Fibroblast of lung (primary cell): ENCODE data around the gene IDUA. TPM values are rescaled to one million over a fixed set of nuclear protein-coding genes. Genes with fewer than 3 reads are reported as not detected.

Experiments used
- DNase-seq, 2 donors: peaks; one replicate each; pipeline versions ENCODE4 v3.0.0 to v3.0.0-alpha.2; 2010; ENCODE audit warnings: low read depth in 2 of 2
- H2AFZ ChIP-seq: 2 replicates; pipeline ENCODE4 v1.5.1; 2012; ENCODE audit warnings: low read length, control low read depth, inconsistent platforms
- H3K27ac ChIP-seq: 2 replicates; pipeline ENCODE4 v1.5.1; 2011; ENCODE audit warnings: low read length, control low read depth; ENCODE audit not compliant: insufficient read depth
- H3K27me3 ChIP-seq: 2 replicates; pipeline ENCODE4 v1.5.1; 2011; ENCODE audit warnings: mild to moderate bottlenecking, low read length; ENCODE audit not compliant: control insufficient read depth, insufficient read depth
- H3K36me3 ChIP-seq: 2 replicates; pipeline ENCODE4 v1.5.1; 2011; ENCODE audit warnings: low read length; ENCODE audit not compliant: control insufficient read depth, insufficient read depth
- H3K4me1 ChIP-seq: 2 replicates; pipeline ENCODE4 v1.5.1; 2011; ENCODE audit warnings: low read length; ENCODE audit not compliant: control insufficient read depth, insufficient read depth; ENCODE audit errors: extremely low read depth
- H3K4me2 ChIP-seq: 2 replicates; pipeline ENCODE4 v1.5.1; 2011; ENCODE audit warnings: low read length, control low read depth; ENCODE audit not compliant: insufficient read depth; ENCODE audit errors: extremely low read depth
- H3K4me3 ChIP-seq, 4 experiments: fragments of 200-600 bp in 1 of 4; sonication (generic) in 1 of 4; replicated peaks in 1 of 4; 2 replicates each; pipeline ENCODE4 v1.5.1; 2011 to 2016; ENCODE audit warnings: low read length in 4 of 4, low read depth in 3 of 4, mild to moderate bottlenecking in 3 of 4, control low read depth in 2 of 4, inconsistent platforms in 1 of 4, mixed read lengths in 1 of 4; ENCODE audit not compliant: insufficient read depth in 1 of 4; ENCODE audit errors: control extremely low read depth in 1 of 4
- H3K79me2 ChIP-seq: 2 replicates; pipeline ENCODE4 v1.5.1; 2012; ENCODE audit warnings: mild to moderate bottlenecking, low read length, inconsistent platforms; ENCODE audit not compliant: control insufficient read depth, insufficient read depth
- H3K9ac ChIP-seq: 2 replicates; pipeline ENCODE4 v1.5.1; 2011; ENCODE audit warnings: mild to moderate bottlenecking, low read length, control low read depth; ENCODE audit not compliant: insufficient read depth
- H3K9me3 ChIP-seq: 2 replicates; pipeline ENCODE4 v1.5.1; 2012; ENCODE audit warnings: low read depth, low read length; ENCODE audit not compliant: control insufficient read depth, insufficient read depth
- H4K20me1 ChIP-seq: 2 replicates; pipeline ENCODE4 v1.5.1; 2011; ENCODE audit warnings: low read length; ENCODE audit not compliant: control insufficient read depth, insufficient read depth; ENCODE audit errors: extremely low read depth
- EZH2 ChIP-seq: IDR thresholded peaks from 2 replicates; pipeline ENCODE4 v1.5.1; 2012; ENCODE audit warnings: low read length, control low read depth, mild to moderate bottlenecking; ENCODE audit errors: missing control alignments
- polyA plus RNA-seq, 2 donors: library from polyadenylated mRNA; depleted of rRNA in 1 of 2; stranded (reverse) in 1 of 2; unstranded in 1 of 2; fragments of >200 nt; gene quantifications; 2 replicates each; pipeline ENCODE4 v1.2.1, GENCODE V29; 2011 to 2012; ENCODE audit warnings: missing spikeins in 1 of 2
- total RNA-seq: library from RNA; depleted of rRNA; stranded (reverse); fragments of >200 nt; gene quantifications from 2 replicates; pipeline ENCODE4 v1.2.1, GENCODE V29; 2014
- TF ChIP-seq, protein P1 (sequence below), 2 donors: IDR thresholded peaks in 1 of 2; conservative IDR thresholded peaks in 1 of 2; 1 replicate in 1 of 2; 2 replicates in 1 of 2; pipeline ENCODE4 v1.5.1; 2011 to 2012; ENCODE audit warnings: low read length in 2 of 2, control low read depth in 1 of 2, inconsistent platforms in 1 of 2, low read depth in 1 of 2, mild to moderate bottlenecking in 1 of 2

The IDUA gene
- total and polyA plus RNA-seq, 2 donors (not counting 1 experiment from before 2014, with no cell fraction given): 3.1 to 11.1 TPM

DNA sequence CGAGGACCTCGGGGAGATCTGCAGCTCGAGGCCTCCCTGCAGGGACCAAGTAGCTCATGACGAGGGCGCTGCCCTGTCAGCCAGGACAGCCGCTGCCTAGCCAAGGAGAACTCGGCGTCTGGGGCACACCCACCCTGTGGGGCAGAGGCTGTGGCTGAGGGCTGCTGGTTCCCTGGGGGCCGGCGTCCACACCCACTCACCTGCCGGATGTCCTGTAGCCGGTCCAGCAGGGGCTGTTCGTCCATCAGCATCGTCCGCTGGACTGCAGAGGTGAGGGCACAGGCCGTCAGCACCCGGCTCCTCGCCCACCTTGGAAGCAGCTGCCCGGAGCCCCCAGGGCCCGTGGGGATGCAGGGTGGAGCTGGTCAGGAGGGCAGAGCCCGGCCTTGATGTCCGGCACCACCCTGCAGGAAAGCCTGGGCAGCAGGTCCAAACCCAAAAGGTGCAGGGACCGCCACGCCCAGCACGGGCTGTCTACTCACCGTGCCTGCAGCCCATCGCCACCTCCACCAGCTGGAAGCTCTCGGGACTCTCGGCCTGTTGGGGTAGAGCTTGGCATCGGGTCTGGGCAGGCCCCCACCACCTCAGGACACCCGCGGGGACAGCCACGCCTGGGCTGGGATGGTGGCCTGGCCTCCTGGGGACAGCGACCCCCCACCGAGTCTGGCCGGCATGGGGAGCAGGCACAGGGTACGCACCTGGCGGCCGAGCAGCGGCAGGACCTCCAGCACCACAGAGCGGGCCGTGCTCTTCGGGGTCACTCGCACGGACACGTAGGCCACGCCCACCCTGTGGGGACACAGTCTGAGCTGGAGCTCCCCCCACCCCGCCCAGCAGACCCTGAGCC lies 20.4 kb upstream of the IDUA start:
- H3K9ac ChIP-seq: no peak overlapping the region

DNA sequence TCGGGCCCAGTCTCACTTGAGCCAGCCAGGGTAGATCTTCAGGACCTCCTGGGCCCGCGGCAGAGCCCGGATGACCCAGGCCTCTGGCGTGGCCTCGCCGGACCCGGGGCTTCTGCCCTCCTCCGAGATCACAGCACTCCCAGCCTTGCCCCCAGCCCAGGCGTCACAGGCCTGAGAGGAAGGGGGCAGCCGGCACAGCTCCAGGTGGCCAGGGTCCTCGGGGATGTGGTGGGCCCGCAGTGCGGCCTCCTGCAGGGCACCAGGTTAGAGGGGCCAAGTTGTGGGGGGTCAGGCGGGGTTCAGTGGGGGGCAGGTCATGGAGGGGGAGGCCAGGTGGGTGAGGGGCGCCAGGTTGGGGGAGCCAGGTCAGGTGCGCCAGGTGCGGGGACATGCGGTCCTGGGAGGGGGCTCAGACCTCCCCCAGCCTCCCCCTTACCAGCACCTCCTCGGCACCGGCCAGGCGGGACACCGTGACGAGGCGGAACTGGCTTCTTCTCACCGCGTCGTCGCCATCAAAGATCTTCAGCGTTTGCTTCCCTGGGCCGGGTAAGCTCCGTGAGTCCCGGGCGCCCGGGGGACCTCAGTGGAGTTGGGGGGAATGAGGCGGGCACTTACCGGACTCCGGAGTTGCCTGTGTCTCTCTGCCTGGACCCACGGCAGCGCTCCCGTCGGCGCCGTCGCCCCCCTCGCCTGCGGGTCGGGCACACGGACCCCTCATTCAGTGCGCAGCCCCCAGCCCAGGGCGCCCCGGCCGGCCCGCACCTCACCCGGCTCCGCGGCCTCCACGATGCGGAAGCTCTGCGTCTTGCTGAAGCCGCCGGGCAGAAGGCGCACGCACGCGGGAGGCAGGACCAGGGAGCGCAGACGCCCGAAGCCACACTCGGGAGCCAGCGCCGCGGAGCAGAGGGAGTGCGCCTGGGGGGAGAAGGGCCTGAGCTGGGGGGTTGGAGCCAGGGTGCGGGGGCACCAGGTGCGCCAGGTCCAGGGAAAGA lies 19.4 kb upstream of the IDUA start:
- no peak overlapping the region for H2AFZ ChIP-seq
- no peak overlapping the region for H3K9ac ChIP-seq
- H3K79me2 ChIP-seq: no peaks in the 10 kb centered on the region
- no peak overlapping the region for H3K27ac ChIP-seq
- H3K4me2 ChIP-seq: no peak overlapping the region
- H3K4me1 ChIP-seq: peaks cover 4% of the 10 kb centered on the region
- no peaks in the 10 kb centered on the region for H4K20me1 ChIP-seq
- no peaks in the 10 kb centered on the region for H3K27me3 ChIP-seq
- peaks cover 6% of the 10 kb centered on the region for H3K36me3 ChIP-seq
- no peak overlapping the region for H3K4me3 ChIP-seq
- H3K9me3 ChIP-seq: no peaks in the 10 kb centered on the region
- no peak for DNase-seq
- TF ChIP-seq, protein P1, sequence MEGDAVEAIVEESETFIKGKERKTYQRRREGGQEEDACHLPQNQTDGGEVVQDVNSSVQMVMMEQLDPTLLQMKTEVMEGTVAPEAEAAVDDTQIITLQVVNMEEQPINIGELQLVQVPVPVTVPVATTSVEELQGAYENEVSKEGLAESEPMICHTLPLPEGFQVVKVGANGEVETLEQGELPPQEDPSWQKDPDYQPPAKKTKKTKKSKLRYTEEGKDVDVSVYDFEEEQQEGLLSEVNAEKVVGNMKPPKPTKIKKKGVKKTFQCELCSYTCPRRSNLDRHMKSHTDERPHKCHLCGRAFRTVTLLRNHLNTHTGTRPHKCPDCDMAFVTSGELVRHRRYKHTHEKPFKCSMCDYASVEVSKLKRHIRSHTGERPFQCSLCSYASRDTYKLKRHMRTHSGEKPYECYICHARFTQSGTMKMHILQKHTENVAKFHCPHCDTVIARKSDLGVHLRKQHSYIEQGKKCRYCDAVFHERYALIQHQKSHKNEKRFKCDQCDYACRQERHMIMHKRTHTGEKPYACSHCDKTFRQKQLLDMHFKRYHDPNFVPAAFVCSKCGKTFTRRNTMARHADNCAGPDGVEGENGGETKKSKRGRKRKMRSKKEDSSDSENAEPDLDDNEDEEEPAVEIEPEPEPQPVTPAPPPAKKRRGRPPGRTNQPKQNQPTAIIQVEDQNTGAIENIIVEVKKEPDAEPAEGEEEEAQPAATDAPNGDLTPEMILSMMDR (conservative IDR thresholded peaks at IDR 0.05 in 1 of 2, IDR thresholded peaks at IDR 0.05 in 1 of 2; ENCODE audit: low read depth in 1 of 2, low read length in 2 of 2): no peak
- TF ChIP-seq EZH2: no peak

More for the DNA sequence above, 20.4 kb upstream of the IDUA start:
- Histone ChIP-seq H3K36me3 (peaks cover 10% of the 10 kb centered on the region), H3K4me2 (no peak overlapping the region), H3K27ac (no peak overlapping the region), H3K4me3 (no peak overlapping the region), H3K27me3 (no peaks in the 10 kb centered on the region), H3K4me1 (no peaks in the 10 kb centered on the region), H4K20me1 (no peaks in the 10 kb centered on the region), H3K9me3 (no peaks in the 10 kb centered on the region), H3K79me2 (no peaks in the 10 kb centered on the region), H2AFZ (no peak overlapping the region)
- no peak for DNase-seq
- TF ChIP-seq, protein P1 (conservative IDR thresholded peaks at IDR 0.05 in 1 of 2, IDR thresholded peaks at IDR 0.05 in 1 of 2; ENCODE audit: low read depth in 1 of 2, low read length in 2 of 2): no peak
- no peak for TF ChIP-seq EZH2

DNA sequence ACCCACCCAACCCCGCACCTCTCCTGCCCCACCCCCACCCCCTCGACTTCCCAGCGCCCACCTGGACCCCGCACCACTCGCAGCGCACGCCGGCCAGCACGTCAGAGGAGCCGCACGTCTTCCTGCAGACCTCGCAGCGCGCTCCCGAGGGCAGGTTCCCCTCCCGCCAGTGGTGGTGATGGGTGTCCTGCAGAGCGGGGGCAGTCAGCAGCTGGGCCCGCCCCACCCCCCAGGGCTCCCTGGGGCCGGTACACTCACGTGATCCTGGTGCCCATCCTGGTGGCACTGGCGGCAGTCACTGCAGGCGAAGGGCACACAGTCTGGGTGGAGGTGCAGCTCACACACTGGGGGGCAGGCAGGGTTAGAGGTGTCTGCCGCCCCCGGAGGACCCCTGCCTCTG lies 18.6 kb upstream of the IDUA start:
- no peaks in the 10 kb centered on the region for H4K20me1 ChIP-seq
- H3K9me3 ChIP-seq: no peaks in the 10 kb centered on the region
- no peak for DNase-seq

More for the DNA sequence above, 18.6 kb upstream of the IDUA start:
- H2AFZ ChIP-seq: no peak overlapping the region
- no peak overlapping the region for H3K9ac ChIP-seq
- H3K4me1 ChIP-seq: peaks cover 4% of the 10 kb centered on the region
- H3K4me3 ChIP-seq: no peak overlapping the region
- TF ChIP-seq, protein P1 (conservative IDR thresholded peaks at IDR 0.05 in 1 of 2, IDR thresholded peaks at IDR 0.05 in 1 of 2; ENCODE audit: low read depth in 1 of 2, low read length in 2 of 2): no peak
- no peak for TF ChIP-seq EZH2
- no peaks in the 10 kb centered on the region for H3K79me2 ChIP-seq
- peaks cover 6% of the 10 kb centered on the region for H3K36me3 ChIP-seq
- no peak overlapping the region for H3K27ac ChIP-seq
- H3K27me3 ChIP-seq: no peaks in the 10 kb centered on the region
- H3K4me2 ChIP-seq: no peak overlapping the region
